Measurements from ENCODE around the gene SLC66A2.

The SLC66A2 gene

DNA sequence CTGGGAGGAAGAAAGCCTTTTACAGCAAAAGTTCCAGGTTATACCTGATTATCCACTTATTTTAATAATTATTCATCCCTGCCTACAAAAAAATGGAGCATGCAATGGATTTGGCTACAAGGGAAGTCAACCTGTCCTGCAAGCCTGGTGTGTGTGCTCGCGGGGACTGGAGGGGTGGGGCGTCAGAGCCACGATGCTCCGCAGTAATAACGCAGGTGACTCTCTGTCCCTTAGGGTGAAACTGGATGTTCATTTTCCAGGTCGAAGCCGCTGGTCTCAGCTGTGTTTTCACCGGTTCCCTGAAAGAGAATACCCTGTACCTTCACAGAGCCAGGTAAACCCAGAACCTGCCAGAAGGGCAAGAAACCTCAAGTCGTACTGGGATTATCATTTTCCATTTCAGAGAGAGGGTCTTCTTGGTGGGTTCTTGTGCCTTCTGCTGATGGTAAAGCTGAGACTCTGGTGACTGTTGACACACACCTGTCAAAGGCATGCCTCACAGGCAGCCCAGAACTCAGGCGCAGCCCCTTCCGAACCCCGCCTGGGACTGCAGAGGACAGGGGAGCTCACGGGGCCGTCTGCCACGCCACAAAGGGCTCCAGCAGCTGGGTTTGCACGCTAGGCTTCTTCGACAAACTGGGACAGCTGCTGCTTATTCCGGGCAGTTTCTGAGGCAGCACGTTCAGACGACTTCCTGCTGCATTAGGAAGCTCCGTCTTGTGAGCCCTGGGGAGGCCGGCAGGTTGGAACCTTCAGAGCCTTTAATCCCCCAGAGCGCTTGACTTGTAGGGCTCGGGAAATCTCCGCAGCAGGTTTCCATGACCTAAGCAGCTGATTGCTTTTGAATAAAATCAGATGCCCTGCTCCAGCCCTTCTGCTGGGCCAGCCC lies 95.1 kb downstream of the SLC66A2 start:
- no peak overlapping the region; the same call in 1 of the 2 replicates for H3K4me3 ChIP-seq (ENCODE audit: low read length)
- DNase-seq (ENCODE audit: low read depth), result peak; percentile 26
- TF ChIP-seq, protein P1, sequence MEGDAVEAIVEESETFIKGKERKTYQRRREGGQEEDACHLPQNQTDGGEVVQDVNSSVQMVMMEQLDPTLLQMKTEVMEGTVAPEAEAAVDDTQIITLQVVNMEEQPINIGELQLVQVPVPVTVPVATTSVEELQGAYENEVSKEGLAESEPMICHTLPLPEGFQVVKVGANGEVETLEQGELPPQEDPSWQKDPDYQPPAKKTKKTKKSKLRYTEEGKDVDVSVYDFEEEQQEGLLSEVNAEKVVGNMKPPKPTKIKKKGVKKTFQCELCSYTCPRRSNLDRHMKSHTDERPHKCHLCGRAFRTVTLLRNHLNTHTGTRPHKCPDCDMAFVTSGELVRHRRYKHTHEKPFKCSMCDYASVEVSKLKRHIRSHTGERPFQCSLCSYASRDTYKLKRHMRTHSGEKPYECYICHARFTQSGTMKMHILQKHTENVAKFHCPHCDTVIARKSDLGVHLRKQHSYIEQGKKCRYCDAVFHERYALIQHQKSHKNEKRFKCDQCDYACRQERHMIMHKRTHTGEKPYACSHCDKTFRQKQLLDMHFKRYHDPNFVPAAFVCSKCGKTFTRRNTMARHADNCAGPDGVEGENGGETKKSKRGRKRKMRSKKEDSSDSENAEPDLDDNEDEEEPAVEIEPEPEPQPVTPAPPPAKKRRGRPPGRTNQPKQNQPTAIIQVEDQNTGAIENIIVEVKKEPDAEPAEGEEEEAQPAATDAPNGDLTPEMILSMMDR (conservative IDR thresholded peaks at IDR 0.05; ENCODE audit: low read length), result no peak

DNA sequence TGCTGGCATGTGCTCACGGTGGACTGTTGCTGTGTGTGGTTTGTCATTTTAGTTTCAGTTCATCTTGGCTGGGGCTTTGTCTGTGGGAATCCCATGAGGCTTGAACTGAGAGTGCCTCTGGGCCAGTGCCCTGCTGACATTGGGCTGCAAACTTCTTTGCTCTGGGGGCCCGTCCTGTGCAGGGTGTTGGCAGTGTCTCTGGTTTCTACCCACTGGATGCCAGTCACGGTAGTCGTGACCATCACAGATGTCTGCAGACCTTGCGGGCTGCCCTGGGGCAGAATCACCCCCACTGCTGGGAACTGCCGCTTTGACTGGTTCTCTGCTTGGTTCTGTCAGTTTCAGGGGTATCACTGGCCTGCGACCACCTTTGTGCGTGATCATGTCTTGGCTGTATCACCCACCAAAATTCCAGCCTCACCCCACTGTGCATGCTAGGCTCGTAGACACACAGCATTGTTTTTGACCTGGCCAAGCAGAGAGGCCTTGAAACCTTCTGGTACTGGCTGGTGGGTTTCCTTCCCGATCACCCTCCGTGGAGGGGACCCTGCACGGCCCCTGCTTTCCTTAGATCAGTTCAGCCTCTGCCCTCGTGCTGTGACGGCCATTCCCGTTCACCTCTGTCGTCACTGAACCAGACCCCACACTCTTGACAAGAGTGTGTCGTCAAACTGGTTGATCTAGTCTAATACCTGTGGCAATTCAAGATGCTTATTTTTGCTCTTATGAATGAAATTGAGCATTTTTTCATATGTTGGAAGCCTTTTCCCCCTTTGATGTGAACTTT lies 96.1 kb downstream of the SLC66A2 start:
- TF ChIP-seq, protein P1 (conservative IDR thresholded peaks at IDR 0.05; ENCODE audit: low read length), result no peak
- no peak overlapping the region for H3K4me3 ChIP-seq (ENCODE audit: low read length)
- no peak for DNase-seq (ENCODE audit: low read depth)

DNA sequence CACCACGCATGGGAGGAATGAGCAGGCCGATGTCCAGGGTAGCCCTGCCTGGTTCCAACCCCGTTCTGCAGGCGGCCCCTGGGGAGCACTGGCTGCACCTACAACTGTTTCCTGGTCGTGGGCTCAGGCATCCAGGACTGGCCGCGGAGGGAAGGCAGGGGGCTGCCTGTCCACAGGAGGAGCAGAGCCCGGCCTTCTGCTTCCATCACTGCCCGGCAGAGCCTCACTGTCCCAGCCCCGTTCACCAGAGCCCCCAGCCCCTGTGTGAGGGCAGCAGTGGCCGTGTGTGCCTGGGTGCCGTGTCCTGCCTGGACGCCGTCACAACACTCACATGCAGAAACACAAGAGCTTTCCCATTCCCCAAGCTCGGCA lies 97.5 kb downstream of the SLC66A2 start:
- DNase-seq (ENCODE audit: low read depth), result no peak
- TF ChIP-seq, protein P1 (conservative IDR thresholded peaks at IDR 0.05; ENCODE audit: low read length), result no peak

DNA sequence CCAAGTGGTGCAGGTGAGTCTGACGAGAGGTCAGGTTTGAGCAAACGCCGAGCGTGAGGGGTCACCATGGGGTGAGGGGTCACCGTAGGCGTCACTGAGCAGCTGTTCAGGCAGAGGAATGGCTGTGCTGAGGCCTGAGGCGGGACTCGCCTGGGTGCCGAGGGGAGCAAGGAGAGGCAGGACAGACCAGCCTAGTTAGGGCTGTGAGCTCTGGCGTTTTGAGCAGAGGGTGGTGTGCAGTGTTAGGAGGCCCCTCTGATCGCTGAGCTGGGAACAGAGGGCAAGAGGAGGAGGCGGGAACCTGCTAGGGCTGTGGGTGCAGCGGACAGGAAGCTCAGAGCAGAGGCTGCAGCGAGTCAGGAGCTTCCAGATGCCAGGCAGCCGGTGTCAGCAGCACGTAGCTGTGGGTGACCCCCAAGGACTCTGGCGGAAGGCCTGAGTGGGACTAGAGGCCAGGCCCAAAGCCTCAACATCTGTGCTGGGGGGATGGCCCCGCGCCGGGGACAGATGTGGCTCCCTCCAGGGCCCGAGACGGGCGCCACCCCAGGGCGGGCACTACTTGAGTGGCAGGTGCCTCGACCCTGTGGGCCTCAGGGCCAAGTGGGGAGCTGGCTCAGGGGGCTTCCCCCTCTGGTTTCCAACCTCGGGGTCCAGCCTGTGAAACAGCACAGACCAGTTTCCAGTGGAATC lies 98.0 kb downstream of the SLC66A2 start:
- TF ChIP-seq, protein P1 (conservative IDR thresholded peaks at IDR 0.05; ENCODE audit: low read length), result no peak
- H3K4me3 ChIP-seq (ENCODE audit: low read length), result no peak overlapping the region
- no peak for DNase-seq (ENCODE audit: low read depth)

More for the DNA sequence above, 97.5 kb downstream of the SLC66A2 start:
- no peak overlapping the region for H3K4me3 ChIP-seq (ENCODE audit: low read length)

DNA sequence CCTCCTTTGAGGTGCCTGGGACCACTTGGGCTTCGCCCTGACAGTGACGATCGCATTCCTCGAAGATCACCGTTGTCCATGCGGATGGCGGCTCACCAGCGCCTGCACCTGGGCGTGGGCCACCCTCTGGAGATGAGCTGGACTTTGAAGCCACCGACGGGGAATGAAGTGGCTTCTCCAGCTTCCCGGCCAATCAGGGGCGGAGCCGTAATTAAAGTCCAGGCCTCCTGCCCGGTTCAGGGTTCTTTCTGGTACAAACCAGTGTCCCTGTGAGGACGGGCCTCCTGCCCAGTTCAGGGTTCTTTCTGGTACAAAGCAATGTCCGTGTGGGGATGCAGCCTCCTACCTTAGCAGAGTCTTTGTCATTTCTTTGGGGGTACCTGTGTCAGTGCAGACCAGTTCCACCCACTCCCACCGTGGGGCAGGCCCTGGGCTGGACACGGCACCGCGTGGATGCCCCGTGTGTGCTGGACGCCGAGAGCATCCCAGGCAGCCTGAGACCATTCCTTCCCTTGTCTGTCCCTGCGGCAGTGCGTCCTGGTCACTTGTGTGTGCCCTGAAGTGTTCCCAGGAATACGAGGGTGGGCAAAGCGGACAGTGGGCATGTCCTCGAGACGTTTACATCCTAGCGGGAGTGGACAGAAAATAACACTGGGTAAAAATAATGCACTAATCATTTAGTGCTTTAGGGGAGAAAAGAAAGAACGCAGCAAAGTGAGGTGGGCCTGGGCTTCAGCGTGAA lies 98.7 kb downstream of the SLC66A2 start:
- DNase-seq (ENCODE audit: low read depth), result no peak
- no peak overlapping the region for H3K4me3 ChIP-seq (ENCODE audit: low read length)
- TF ChIP-seq, protein P1 (conservative IDR thresholded peaks at IDR 0.05; ENCODE audit: low read length), result no peak

Data from AG10803 (cell line).